C1 segment of cervical spinal cord (tissue), 14 donors: Measurements from ENCODE around the gene PBX3.

ENCODE experiments used
- DNase-seq, 14 donors: peaks; one replicate each; lab custom pipeline; 2025; lab: John Stamatoyannopoulos, UW

The PBX3 gene

GRCh38 chr9:125994066-125994943 is 247.1 kb downstream of the PBX3 start:
- DNase-seq = no peak

GRCh38 chr9:125995006-125995405 is 247.8 kb downstream of the PBX3 start:
- no peak for DNase-seq

DNA sequence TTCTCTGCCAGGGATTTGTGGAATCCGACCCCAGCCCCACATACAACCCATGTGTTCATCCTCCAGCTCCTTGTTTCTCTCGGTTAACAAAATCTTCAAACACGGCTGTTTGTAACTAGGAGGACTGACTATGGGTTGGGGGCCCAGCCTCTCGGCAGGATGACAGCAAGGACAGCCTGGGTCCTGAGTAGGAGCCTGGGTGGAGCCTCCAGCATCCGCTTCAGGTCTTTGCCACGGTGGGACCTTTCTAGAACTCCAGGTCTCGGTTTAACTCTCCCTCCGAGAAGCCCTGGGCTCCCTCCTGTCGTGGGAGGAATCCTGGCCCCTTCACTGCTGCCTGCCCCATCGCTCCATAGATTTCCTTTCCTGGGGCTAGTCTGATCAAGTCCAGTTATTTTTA is 248.5 kb downstream of the PBX3 start:
- DNase-seq = no peak

DNA sequence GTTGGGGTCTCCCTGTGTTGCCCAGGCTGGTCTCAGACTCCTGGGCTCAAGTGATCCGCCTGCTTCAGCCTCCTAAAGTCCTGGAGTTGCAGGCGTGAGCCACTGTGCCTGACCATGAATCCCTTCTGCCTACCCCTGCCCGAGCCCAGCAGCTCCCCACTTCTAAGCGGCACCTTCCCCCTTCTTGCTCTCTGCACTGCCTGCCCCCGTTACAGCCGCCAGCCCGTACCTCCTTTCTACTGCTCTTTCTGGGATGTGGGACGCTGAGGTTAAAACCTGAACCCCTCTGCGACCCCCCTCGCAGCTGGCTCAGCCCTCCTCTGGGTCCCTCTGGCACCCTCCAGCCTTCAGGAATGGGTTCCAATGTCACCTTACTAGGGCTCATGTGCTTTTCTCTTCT is 249.6 kb downstream of the PBX3 start:
- no peak for DNase-seq

DNA sequence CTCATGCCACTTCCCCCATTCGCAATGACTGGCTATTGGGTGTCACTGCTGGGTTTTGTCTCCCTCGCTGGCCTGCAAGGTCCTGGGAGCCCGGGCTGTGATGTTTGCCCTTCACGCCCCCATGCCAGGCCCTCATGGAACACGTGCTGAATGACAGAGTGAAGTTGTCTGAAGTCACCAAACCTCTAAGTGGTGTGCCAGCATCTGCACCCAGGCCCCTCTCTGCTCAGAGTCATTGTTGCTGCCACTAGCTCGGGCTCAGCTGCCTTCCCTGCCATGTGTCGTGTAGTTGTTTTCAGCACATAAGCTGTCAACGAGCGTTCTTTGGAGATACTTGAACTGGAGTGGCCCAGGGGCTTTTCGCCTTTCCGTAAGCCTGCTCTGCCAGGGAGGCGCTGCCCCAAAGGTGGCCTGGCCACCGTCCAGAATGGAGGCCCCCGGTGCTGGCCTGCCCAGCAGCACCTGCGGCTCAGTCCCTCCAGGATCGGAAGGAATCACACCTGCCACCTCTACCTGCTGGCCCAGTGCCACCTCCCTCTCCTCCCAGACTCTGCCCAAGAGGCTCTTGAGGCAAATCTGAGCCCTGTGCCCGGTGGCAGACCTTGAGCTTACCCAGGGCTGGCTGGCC is 250.1 kb downstream of the PBX3 start:
- no peak for DNase-seq

- DNase-seq = no peak
Measured at GRCh38 chr9:125998837-125999503, 251.8 kb downstream of the PBX3 start.

DNA sequence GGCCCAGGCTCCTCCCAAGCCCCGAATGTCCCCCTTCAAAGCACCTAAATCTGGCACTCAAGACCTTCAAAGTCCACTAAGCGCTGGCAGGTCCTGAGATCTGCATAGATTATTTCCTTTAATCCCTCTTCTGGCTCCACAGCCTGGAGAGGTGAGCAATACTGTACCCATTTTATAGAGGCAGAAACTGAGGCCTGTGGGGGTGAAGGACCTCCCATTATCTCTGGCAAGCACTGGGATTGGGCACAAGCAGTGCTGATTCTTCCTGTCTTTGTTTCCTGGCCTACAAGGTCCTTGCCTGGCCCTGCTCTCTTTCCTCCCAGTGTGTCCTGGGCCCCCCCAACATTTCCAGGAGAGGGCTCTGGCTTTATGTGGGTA is 252.3 kb downstream of the PBX3 start:
- no peak for DNase-seq

DNA sequence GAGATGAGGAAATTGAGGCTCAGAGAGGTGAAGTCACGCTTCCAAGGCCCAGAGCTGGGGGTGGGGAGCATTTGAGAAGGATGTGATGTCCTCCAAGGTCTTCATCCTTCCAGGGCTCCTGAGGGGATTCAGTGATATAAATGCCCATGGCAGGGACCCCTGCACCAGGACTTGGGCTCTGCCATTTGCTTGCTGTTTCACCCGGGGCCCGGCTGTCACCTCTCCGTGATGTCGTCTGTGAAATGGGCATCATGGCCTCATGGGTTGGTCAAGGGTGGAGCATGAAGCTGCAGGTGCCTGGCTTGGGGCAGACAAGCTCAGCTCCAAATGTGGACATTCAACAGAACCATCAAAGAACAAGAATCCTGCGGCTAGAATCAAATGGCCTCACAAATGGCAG is 253.1 kb downstream of the PBX3 start:
- DNase-seq = no peak

DNA sequence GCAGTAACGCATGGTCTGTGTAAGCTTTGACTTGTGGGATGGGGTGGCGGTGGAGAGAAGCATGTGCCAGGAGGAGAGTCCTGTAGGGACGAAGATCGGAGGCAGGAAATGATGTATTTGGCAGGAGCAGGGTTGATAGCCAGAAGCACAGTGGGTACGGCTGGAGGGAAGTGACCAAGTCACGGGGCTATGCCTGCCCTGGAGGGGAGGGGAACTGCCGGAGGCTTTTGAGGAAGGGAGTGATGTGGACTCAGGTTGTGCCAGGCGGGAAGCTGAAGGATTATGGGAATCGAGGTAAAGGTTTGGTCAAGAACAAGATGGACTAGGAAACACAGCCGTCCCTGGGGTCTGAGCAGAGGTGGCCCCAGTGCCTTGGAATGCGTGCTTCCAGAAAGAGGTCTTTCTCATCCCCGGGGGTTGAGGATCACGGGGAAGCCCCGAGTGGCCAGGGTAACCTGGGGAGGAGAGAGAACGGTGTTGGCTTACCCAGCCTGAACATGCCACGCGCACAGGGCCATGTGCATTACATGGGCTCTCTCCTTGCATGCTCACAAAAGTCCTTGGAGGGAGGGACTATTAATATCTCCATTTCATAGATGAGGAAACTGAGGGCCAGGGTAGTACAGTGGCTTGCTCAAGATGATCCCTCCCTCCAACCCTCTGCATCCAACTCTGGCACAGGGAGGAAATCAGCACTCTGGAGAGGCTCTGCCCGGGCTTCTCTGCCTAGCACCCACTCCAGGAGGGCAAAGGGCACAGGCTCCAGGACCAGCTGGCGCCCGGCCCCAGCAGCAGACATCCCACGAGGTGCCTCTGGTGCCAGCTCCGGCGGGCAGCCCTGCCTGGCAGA is 253.8 kb downstream of the PBX3 start:
- DNase-seq = no peak

- DNase-seq = no peak
Measured at GRCh38 chr9:126001581-126002225, 254.5 kb downstream of the PBX3 start.

DNA sequence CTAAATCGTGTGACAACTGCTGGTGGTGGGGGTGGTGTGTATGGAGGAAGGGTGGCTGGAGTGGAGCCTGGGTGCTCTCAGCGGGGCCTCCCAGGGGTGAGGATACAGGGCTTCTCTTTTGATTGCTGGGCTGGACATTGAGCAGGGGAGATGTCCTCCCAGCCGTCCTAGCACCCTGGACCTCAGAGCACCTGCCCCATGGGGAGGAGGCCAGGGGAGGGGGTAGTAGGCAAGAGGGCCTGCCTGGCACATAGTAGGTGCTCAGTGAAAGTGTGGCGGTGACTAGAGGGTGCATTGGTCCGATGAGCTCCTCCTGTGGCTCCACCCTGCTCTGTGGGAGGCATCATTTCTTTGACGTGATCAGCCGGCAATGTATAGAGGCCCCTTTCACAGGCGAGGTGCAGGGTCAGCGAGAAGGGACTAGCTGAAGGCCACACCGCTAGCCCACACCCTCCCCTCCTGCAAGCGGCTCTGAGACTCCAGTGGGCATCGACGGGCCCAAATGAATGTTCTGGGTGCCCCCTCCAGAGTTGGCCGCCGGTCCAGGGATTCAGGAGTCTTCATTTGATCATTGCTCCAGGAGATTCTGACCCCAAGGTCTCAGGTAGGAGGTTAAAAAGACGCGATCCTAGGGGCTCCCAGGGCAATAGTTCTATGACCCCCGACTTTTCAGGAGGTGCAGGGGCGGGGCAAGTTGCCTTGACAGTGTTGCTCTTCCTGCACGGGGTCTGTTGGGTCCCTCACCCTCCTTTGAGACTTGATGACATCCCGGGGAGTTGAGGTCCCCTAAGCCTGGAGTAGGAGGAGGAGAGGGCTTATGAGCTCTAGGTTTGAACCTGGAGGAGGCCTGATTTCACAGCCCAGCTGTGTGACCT is 255.5 kb downstream of the PBX3 start:
- no peak for DNase-seq

GRCh38 chr9:126009047-126009446 is 261.9 kb downstream of the PBX3 start:
- no peak for DNase-seq

- DNase-seq = no peak
Measured at GRCh38 chr9:126014726-126015125, 267.6 kb downstream of the PBX3 start.

- DNase-seq = no peak
Measured at GRCh38 chr9:126015424-126015823, 268.3 kb downstream of the PBX3 start.

DNA sequence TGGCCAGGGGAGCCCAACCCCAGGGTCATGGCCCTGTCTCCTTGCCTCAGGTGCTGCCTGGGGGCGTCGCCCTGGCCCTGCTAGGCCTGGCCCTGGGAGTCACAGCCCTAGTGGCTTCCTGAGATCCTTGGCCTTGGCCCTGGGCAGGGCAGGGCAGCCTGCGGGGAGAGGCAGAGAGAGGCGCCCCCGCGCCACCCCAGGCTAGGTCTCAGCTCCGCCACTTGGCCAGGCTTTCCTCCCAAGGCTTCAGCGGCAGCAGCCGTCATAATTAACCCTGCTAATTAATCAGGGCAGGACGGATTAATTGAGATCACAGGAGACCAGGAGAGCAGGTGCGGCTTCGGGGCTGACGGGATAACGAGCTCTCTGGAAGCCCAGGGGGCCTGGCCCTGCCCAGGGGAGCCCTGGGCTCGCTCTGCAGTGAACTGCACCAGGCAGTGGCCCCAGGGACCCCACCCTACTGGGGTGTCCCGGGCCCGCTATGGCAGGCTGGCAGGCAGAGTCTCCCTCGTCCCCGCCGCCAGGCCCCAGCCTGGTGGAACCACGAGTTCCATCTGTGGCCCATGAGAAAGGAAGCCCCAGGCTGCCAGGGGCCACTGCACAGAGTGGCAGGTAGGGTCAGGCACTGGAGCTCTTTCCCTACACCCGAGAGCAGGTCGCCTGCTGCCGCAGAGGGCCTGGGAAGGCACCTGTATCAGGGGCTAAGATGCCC is 269.6 kb downstream of the PBX3 start:
- DNase-seq = no peak
